OCI-LY1 (cell line): ENCODE data around the gene INTS15.
"Not testable (repeated sequence)": the region's sequence is repeated elsewhere in the genome, so short reads cannot be mapped to it uniquely, and the experiment has no call there.

Source experiments
- H2AFZ ChIP-seq: fragments of 200-600 bp; sonication (generic), shearing (Covaris generic); 2 replicates; pipeline ENCODE4 v1.6.0; 2014; ENCODE audit warnings: antibody characterized with exemption, mild to moderate bottlenecking, low read length
- H3F3A ChIP-seq: fragments of 200-600 bp; sonication (generic), shearing (Covaris generic); 2 replicates; pipeline ENCODE4 v1.6.0; 2014; ENCODE audit warnings: mild to moderate bottlenecking, antibody characterized with exemption, low read length, moderate library complexity; ENCODE audit not compliant: insufficient read depth
- H3K27ac ChIP-seq: fragments of 200-600 bp; sonication (generic); 2 replicates; pipeline ENCODE4 v1.5.1; 2014; ENCODE audit warnings: low read length, mixed run types, mild to moderate bottlenecking, low read depth; ENCODE audit not compliant: poor library complexity, severe bottlenecking
- H3K27me3 ChIP-seq: fragments of 200-600 bp; sonication (generic); 2 replicates; pipeline ENCODE4 v1.6.0; 2014; ENCODE audit warnings: antibody characterized with exemption, mild to moderate bottlenecking, low read length, moderate library complexity; ENCODE audit not compliant: insufficient read depth
- H3K36me3 ChIP-seq: fragments of 200-600 bp; sonication (generic); 2 replicates; pipeline ENCODE4 v1.6.1; 2014; ENCODE audit warnings: mild to moderate bottlenecking, antibody characterized with exemption, low read length, moderate library complexity, mixed read lengths; ENCODE audit not compliant: insufficient read depth
- H3K4me1 ChIP-seq: fragments of 200-600 bp; sonication (generic); 2 replicates; pipeline ENCODE4 v1.5.1; 2014; ENCODE audit warnings: mild to moderate bottlenecking, low read length, moderate library complexity; ENCODE audit not compliant: insufficient read depth, severe bottlenecking
- H3K4me2 ChIP-seq: fragments of 200-600 bp; sonication (generic), shearing (Covaris generic); 2 replicates; pipeline ENCODE4 v1.6.1; 2014; ENCODE audit warnings: low read length
- H3K4me3 ChIP-seq: fragments of 200-600 bp; sonication (generic); 2 replicates; pipeline ENCODE4 v1.5.1; 2014; ENCODE audit warnings: low read length, low read depth, mild to moderate bottlenecking, mixed read lengths; ENCODE audit not compliant: poor library complexity, severe bottlenecking
- H3K79me2 ChIP-seq: fragments of 200-600 bp; shearing (Covaris generic); 2 replicates; pipeline ENCODE4 v1.6.1; 2016; ENCODE audit warnings: mixed run types, low read length, mixed read lengths; ENCODE audit not compliant: insufficient read depth
- H3K9ac ChIP-seq: fragments of 200-600 bp; sonication (generic), shearing (Covaris generic); 2 replicates; pipeline ENCODE4 v1.6.1; 2014; ENCODE audit warnings: mild to moderate bottlenecking, low read length, mixed read lengths
- H3K9me2 ChIP-seq: fragments of 200-600 bp; sonication (generic), shearing (Covaris generic); 2 replicates; pipeline ENCODE4 v1.6.1; 2014; ENCODE audit warnings: low read depth, mild to moderate bottlenecking, low read length, mixed read lengths
- H3K9me3 ChIP-seq: fragments of 200-600 bp; shearing (Covaris generic); 2 replicates; pipeline ENCODE4 v1.6.1; 2014; ENCODE audit warnings: low read length, mixed read lengths
- H4K20me1 ChIP-seq: fragments of 200-600 bp; sonication (generic), shearing (Covaris generic); 2 replicates; pipeline ENCODE4 v1.6.0; 2016; ENCODE audit warnings: mild to moderate bottlenecking, low read length; ENCODE audit not compliant: insufficient read depth
- EZH2 ChIP-seq: fragments of 200-600 bp; sonication (generic), shearing (Covaris generic); IDR thresholded peaks from 2 replicates; pipeline ENCODE4 v1.8.0; 2017; ENCODE audit warnings: borderline replicate concordance, mixed run types, mild to moderate bottlenecking, antibody characterized with exemption, low read length, moderate library complexity, mixed read lengths
- TF ChIP-seq, protein P1 (sequence below): fragments of 200-600 bp; sonication (generic), shearing (Covaris generic); IDR thresholded peaks from 2 replicates; pipeline ENCODE4 v1.5.1; 2017; ENCODE audit warnings: mild to moderate bottlenecking, antibody characterized with exemption, low read length, moderate library complexity, mixed read lengths

The INTS15 gene

DNA sequence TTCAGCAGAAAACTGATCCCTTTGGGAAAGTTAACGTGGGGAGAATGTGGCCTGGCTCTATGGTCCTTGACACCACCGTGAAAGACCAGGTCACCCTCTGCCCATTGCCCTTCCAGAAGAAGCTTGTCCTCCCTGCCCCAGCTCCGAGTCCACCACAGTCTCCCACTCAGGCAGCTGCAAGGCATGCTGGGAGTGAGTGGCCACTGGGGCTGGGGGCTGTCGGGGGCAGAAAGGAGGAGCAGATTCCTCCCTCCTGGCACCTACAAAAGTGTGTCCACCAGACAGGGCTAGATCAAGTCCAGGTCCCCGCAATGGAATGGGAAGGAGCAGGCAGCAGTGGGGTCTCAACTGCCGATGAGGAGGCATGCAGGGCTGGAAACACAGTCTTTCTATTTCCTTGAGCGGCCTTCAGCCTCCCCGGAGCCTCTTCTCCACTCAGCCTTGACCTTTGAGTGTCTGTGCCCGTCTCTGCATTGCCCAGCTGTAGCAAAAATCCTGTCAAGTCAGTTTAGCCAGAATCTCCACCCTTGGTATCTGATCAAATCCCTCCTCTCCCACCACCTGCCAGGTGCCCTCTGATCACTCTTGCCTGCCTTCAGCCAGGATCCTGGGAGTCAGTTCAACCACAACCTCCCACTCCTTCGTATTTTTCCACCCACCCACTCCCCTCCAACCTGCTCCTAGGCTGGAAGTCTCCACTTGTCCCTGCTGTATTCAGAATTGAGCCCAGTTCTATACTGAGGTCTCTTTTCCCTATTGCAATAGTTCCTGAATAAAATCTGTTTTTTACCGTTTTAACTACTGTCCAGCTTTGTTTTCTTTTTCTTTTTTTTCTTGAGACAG lies 40.4 kb downstream of the INTS15 start:
- peaks cover 4% of the 10 kb centered on the region; the same call in 1 of the 2 replicates for H3K27me3 ChIP-seq
- no peaks in the 10 kb centered on the region for H3K4me1 ChIP-seq
- no peak overlapping the region for H3K9ac ChIP-seq
- TF ChIP-seq, protein P1, sequence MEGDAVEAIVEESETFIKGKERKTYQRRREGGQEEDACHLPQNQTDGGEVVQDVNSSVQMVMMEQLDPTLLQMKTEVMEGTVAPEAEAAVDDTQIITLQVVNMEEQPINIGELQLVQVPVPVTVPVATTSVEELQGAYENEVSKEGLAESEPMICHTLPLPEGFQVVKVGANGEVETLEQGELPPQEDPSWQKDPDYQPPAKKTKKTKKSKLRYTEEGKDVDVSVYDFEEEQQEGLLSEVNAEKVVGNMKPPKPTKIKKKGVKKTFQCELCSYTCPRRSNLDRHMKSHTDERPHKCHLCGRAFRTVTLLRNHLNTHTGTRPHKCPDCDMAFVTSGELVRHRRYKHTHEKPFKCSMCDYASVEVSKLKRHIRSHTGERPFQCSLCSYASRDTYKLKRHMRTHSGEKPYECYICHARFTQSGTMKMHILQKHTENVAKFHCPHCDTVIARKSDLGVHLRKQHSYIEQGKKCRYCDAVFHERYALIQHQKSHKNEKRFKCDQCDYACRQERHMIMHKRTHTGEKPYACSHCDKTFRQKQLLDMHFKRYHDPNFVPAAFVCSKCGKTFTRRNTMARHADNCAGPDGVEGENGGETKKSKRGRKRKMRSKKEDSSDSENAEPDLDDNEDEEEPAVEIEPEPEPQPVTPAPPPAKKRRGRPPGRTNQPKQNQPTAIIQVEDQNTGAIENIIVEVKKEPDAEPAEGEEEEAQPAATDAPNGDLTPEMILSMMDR = no peak
- TF ChIP-seq EZH2 = no peak
- no peak overlapping the region for H2AFZ ChIP-seq
- H3K4me3 ChIP-seq = no peak overlapping the region
- H3K79me2 ChIP-seq = no peaks in the 10 kb centered on the region
- no peak overlapping the region for H3K27ac ChIP-seq
- no peaks in the 10 kb centered on the region for H4K20me1 ChIP-seq
- H3K9me3 ChIP-seq = no peaks in the 10 kb centered on the region
- H3K4me2 ChIP-seq = no peak overlapping the region
- H3K36me3 ChIP-seq = no peaks in the 10 kb centered on the region
- no peaks in the 10 kb centered on the region for H3K9me2 ChIP-seq
- no peaks in the 10 kb centered on the region for H3F3A ChIP-seq

DNA sequence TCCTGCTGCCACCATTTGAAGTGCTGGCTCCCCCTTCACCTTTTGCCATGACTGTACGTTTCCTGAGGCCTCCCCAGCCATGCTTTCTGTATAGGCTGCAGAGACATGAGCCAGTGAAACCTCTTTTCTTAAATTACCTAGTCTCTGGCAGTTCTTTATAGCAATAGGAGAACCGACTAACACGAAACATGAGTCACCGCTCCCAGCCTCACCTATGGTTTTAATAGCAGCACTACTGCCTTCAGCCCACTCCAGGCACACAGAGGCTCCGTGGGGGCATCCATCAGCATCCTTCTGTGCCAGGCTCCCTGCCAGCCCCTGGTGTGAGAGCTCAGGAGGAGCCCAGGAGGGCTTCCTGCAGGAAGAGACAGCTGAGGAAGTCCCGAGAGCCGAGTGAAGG lies 41.8 kb downstream of the INTS15 start:
- peaks cover 4% of the 10 kb centered on the region for H3K4me1 ChIP-seq
- H3K27ac ChIP-seq = no peak overlapping the region
- H3K4me3 ChIP-seq = no peak overlapping the region
- no peaks in the 10 kb centered on the region for H3K79me2 ChIP-seq
- no peaks in the 10 kb centered on the region for H3K9me3 ChIP-seq
- H3K9ac ChIP-seq = no peak overlapping the region
- H3F3A ChIP-seq = no peaks in the 10 kb centered on the region
- H3K36me3 ChIP-seq = no peaks in the 10 kb centered on the region
- no peaks in the 10 kb centered on the region for H4K20me1 ChIP-seq
- peaks cover 4% of the 10 kb centered on the region; the same call in 1 of the 2 replicates for H3K27me3 ChIP-seq
- H2AFZ ChIP-seq = no peak overlapping the region
- H3K4me2 ChIP-seq = no peak overlapping the region
- TF ChIP-seq, protein P1 = no peak
- no peak for TF ChIP-seq EZH2
- no peaks in the 10 kb centered on the region for H3K9me2 ChIP-seq

DNA sequence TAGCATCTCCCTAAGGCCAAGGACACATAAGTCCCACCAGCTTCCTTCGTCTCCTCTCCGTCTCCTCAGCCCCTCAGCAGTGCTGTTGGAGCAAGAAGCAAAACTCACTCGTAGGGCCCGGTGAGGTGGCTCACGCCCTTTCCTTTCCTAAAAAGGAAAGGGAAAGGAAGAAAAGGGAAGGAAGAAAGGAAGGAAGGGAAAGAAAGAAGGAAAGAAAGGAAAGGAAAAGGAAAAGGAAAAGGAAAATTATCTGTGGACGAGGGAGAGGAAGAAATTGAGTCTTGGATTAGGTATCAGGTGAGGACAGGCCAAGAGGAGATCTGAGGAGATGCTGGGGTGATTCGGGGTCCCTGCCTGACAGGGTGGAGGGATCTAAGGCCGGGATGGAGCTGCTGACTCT lies 44.2 kb downstream of the INTS15 start:
- H2AFZ ChIP-seq = no peak overlapping the region
- H3K4me2 ChIP-seq = no peak overlapping the region
- H3K27ac ChIP-seq = no peak overlapping the region
- H3K9me2 ChIP-seq = no peaks in the 10 kb centered on the region
- H3K79me2 ChIP-seq = no peaks in the 10 kb centered on the region
- H3K4me3 ChIP-seq = no peak overlapping the region
- no peaks in the 10 kb centered on the region for H3F3A ChIP-seq
- no peak for TF ChIP-seq EZH2
- TF ChIP-seq, protein P1 = no peak
- peaks cover 4% of the 10 kb centered on the region; the same call in 1 of the 2 replicates for H3K27me3 ChIP-seq
- no peak overlapping the region for H3K9ac ChIP-seq
- 0 out of 2 replicates have a peak, but pooled peaks cover under 1% of the 10 kb centered on the region for H3K36me3 ChIP-seq
- H4K20me1 ChIP-seq = no peaks in the 10 kb centered on the region
- peaks cover 17% of the 10 kb centered on the region for H3K4me1 ChIP-seq
- H3K9me3 ChIP-seq = no peaks in the 10 kb centered on the region

GRCh38 chr7:6634971-6635370 lies 45.1 kb downstream of the INTS15 start:
- not testable (repeated sequence) for H3K79me2 ChIP-seq, H3K27me3 ChIP-seq, H3K9me3 ChIP-seq, H2AFZ ChIP-seq, H3K4me3 ChIP-seq, H3F3A ChIP-seq, H3K9me2 ChIP-seq, H3K9ac ChIP-seq, H3K4me2 ChIP-seq, H4K20me1 ChIP-seq, H3K27ac ChIP-seq
- peaks cover 10% of the 10 kb centered on the region; the same call in 1 of the 2 replicates for H3K36me3 ChIP-seq
- peaks cover 17% of the 10 kb centered on the region for H3K4me1 ChIP-seq
